NCI-H446 treated with DMSO at 0.1 percent for 48 hours (cell line): ENCODE data around the gene TMEM223.
"Not testable (repeated sequence)": the region's sequence is repeated elsewhere in the genome, so short reads cannot be mapped to it uniquely, and the experiment has no call there.

ENCODE experiments used
- DNase-seq: peaks from one replicate; lab custom pipeline; 2025; lab: John Stamatoyannopoulos, UW

TMEM223 gene

GRCh38 chr11:62791501-62792201, at the start of gene TMEM223:
Gene TMEM223 (minus strand): TSS chr11:62792006. CDS start chr11:62791994, 12 bp downstream.
- DNase-seq: peak; percentile 64

- peak; percentile 99 for DNase-seq
Measured at GRCh38 chr11:62840721-62841360, 49.0 kb upstream of the TMEM223 start.

- peak; percentile 83 for DNase-seq
Measured at GRCh38 chr11:62839050-62839945, 47.5 kb upstream of the TMEM223 start, which contains the start of gene WDR74. Gene WDR74 (minus strand): TSS chr11:62839590. CDS start chr11:62839570, 20 bp downstream.

GRCh38 chr11:62835336-62835735, 43.5 kb upstream of the TMEM223 start:
- no peak for DNase-seq

GRCh38 chr11:62832336-62833234, 40.8 kb upstream of the TMEM223 start, which contains the start of gene TEX54:
Gene TEX54 (minus strand): TSS chr11:62832841.
- DNase-seq: no peak

- peak; percentile 95 for DNase-seq
Measured at GRCh38 chr11:62831520-62832335, 39.9 kb upstream of the TMEM223 start, which contains the start of gene STX5. Gene STX5 (minus strand): TSS chr11:62832051. CDS start chr11:62831243, 808 bp downstream.

- no peak for DNase-seq
Measured at GRCh38 chr11:62830904-62831519, 39.2 kb upstream of the TMEM223 start.

- not testable (repeated sequence) for DNase-seq
Measured at GRCh38 chr11:62828130-62828529, 36.3 kb upstream of the TMEM223 start.

- DNase-seq: no peak
Measured at GRCh38 chr11:62823677-62824076, 31.9 kb upstream of the TMEM223 start.

- no peak for DNase-seq
Measured at GRCh38 chr11:62817129-62817528, 25.3 kb upstream of the TMEM223 start.

- no peak for DNase-seq
Measured at GRCh38 chr11:62816557-62816956, 24.8 kb upstream of the TMEM223 start.

- DNase-seq: no peak
Measured at GRCh38 chr11:62811659-62812058, 19.9 kb upstream of the TMEM223 start.

GRCh38 chr11:62810748-62811147, 18.9 kb upstream of the TMEM223 start:
- DNase-seq: no peak

- no peak for DNase-seq
Measured at GRCh38 chr11:62806611-62807121, 14.9 kb upstream of the TMEM223 start.

GRCh38 chr11:62805961-62806441, 14.2 kb upstream of the TMEM223 start:
- DNase-seq: no peak

GRCh38 chr11:62805076-62805892, 13.5 kb upstream of the TMEM223 start, which contains the start of gene NXF1:
Gene NXF1 (minus strand): TSS chr11:62805440. CDS start chr11:62805356, 84 bp downstream.
- peak; percentile 92 for DNase-seq

GRCh38 chr11:62804310-62805075, 12.7 kb upstream of the TMEM223 start:
- no peak for DNase-seq

- no peak for DNase-seq
Measured at GRCh38 chr11:62801071-62801470, 9.3 kb upstream of the TMEM223 start.
